A673 (cell line): ENCODE data around the gene PATJ.

Experiments used
- CTCF ChIP-seq: fragments of 300-800, 200-600 bp; sonication (generic); conservative IDR thresholded peaks from 2 replicates; pipeline ENCODE4 v1.5.1; 2017; ENCODE audit warnings: low read depth, mild to moderate bottlenecking, antibody characterized with exemption, low read length, moderate library complexity, mixed read lengths
- EZH2 ChIP-seq: fragments of 200-600 bp; sonication (generic); IDR thresholded peaks from 2 replicates; pipeline ENCODE4 v1.6.1; 2017; ENCODE audit warnings: borderline replicate concordance, low read depth, mild to moderate bottlenecking, mixed read lengths, antibody characterized with exemption, low read length; ENCODE audit not compliant: poor library complexity, severe bottlenecking

DNA sequence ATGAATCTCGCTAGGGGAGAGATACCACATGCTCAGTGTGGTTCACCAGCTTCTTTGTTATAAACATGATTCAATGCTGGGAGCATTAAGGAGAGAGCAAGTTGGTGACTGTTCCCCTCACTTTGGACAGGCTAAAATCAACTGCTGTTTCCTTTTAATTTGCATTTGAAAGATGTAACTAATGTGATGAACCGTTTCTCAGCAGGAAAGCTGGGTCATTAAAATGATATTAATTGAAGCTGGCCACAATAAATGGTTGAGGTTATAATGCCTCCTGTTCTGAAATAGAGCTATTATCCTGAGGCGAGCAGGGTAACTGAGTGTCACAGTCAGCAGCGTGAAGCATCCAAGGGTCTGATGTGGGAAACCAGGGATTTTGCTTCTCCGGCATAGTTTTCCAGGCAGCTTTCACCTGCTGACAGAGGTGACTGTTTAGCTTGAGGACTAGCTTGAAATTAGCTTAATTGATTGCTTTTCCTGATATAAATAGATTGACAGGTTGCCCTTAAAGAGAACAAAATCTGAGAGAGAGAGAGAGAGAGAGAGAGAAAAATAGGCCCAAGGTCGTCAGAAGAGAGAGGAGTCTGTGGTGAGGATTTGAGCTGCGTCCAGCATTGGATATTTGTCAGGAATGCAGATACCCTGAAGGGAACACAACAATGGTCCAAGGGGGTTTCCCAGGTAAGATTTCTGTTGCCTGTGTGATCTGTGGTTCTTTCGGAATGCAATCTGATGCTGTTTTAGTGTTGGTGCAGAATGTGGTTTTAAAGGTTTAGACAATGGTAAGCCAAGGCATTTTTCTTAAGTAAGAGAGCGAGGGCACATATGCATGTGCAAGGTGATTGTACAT lies 209.7 kb downstream of the PATJ start:
- no peak for TF ChIP-seq CTCF
- TF ChIP-seq EZH2, result no peak
